ENCODE data around the gene PCBP3.

PCBP3 gene

DNA sequence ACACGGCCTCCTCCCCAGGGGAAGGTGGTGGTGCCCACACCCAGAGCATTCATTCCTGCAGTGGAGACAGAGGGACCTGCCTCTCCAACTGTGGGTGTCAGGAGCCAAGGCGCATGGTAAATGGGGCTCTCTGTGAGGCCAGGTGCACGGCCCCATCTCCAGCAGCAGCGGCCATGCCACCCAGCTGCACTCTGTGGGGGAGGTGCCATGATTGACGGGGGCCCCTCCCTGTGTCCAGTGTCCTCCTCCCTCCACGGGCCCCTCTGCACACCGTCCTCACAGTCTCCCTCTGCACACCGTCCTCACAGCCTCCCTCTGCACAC, 254.5 kb downstream of the PCBP3 start:
- H3K4me3 ChIP-seq (ENCODE audit: low read depth, low read length), result no peak overlapping the region
- no peaks in the 10 kb centered on the region for H3K27me3 ChIP-seq (ENCODE audit: control insufficient read depth, insufficient read depth, low read length)

DNA sequence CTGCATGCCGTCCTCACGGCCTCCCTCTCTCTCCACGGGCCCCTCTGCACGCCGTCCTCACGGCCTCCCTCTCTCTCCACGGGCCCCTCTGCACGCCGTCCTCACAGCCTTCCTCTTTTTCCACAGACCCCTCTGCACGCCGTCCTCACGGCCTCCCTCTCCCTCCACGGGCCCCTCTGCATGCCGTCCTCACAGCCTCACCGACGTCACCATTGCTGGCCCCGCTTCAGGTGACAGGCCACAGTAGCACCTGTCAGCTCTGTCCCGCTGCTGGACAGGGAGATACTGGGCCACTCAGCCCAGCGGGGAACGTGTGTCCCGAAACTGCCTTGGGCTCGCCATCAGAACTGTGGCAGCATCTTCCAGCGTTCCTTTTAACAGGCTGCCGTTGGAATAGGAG, 255.3 kb downstream of the PCBP3 start:
- Histone ChIP-seq H3K9me3 (ENCODE audit: control insufficient read depth, insufficient read depth, low read length) (no peaks in the 10 kb centered on the region), H3K27me3 (ENCODE audit: control insufficient read depth, insufficient read depth, low read length) (no peaks in the 10 kb centered on the region), H3K4me1 (ENCODE audit: control insufficient read depth, insufficient read depth, low read length) (no peaks in the 10 kb centered on the region), H3K9ac (ENCODE audit: low read depth, low read length) (no peak overlapping the region), H3K36me3 (ENCODE audit: control insufficient read depth, insufficient read depth, low read length) (no peaks in the 10 kb centered on the region), H3K4me3 (ENCODE audit: low read depth, low read length) (no peak overlapping the region)

More for the DNA sequence above, 254.5 kb downstream of the PCBP3 start:
- H3K4me1 ChIP-seq (ENCODE audit: control insufficient read depth, insufficient read depth, low read length), result no peaks in the 10 kb centered on the region
- H3K36me3 ChIP-seq (ENCODE audit: control insufficient read depth, insufficient read depth, low read length), result no peaks in the 10 kb centered on the region
- no peak overlapping the region for H3K9ac ChIP-seq (ENCODE audit: low read depth, low read length)
- H3K9me3 ChIP-seq (ENCODE audit: control insufficient read depth, insufficient read depth, low read length), result no peaks in the 10 kb centered on the region

DNA sequence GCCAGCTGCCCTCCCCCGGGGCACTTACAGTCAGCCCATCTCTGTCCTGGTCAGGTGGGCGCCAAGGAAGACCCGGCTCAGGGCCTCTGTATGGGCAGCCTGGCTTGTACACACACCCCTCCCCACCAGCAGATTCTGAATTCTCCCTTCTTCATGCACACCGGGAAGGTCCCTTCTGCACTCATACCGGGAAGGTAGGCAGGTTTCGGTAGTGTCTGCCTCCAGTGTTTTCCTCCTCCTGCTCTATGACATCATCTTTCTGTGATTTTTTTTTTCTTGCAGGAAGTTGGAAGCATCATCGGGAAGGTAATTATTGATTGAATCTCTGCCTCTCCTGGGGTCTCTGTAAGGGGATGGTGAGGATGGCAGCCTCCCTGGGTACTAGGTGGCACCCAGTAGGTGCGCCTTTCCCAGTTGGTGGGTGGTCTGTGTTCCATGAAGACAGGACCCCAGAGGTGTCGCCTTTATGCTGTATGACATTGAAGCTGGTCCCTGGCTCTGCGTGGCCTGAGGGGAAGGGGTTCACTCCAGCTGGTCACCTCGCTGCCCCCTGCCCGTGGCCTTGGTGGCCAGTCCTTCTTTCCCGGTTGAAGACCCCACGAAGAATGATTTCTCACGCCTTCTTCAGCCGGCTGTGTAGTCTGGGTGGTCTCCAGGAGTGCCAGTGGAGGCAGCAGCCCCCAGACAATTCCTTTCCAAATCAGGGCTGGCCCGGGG, 255.9 kb downstream of the PCBP3 start:
- Histone ChIP-seq H3K36me3 (ENCODE audit: control insufficient read depth, insufficient read depth, low read length) (no peaks in the 10 kb centered on the region), H3K4me3 (ENCODE audit: low read depth, low read length) (no peak overlapping the region), H3K4me1 (ENCODE audit: control insufficient read depth, insufficient read depth, low read length) (no peaks in the 10 kb centered on the region), H3K9me3 (ENCODE audit: control insufficient read depth, insufficient read depth, low read length) (no peaks in the 10 kb centered on the region), H3K27me3 (ENCODE audit: control insufficient read depth, insufficient read depth, low read length) (no peaks in the 10 kb centered on the region), H3K9ac (ENCODE audit: low read depth, low read length) (no peak overlapping the region)

DNA sequence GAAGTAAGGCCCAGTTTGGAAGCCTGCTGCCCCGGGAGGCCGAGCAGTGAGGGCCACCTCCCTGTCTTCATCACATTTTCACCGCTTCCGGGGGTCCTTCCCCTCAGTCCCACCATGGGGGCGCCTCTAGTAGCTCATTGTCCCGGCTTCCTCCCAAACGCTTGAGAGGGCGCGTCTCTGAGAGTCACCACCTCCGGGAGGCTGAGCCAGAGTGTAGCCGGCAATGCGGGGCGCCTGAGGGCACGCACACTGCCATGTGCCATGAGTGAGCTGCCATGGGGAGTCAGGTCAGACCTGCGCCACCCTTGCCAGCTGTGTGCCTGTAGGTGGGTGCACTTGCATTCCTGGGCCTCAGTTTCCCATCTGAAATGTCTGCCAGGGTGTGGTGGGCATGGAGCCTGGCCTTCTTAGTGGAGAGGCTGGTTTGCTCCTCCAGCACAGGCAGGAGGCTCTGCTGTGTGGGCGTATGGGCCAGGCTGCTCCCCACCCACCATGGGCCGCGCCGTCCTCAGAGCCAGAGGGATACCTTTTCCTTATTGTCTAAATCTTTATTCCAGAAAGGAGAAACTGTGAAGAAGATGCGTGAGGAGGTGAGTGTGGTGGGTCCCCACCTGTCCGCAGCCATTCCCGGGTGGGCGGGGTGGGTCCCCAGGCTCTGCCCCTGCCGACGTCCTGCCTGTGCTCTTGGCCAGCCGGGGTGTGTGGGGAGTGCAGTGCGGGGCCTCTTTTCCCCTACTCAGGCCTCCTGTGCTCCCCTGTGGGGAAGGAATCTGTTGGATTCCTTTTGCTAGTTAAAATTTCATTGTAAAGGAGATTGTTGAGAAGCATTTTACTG, 256.7 kb downstream of the PCBP3 start:
- Histone ChIP-seq H3K9me3 (ENCODE audit: control insufficient read depth, insufficient read depth, low read length) (no peaks in the 10 kb centered on the region), H3K4me3 (ENCODE audit: low read depth, low read length) (no peak overlapping the region), H3K36me3 (ENCODE audit: control insufficient read depth, insufficient read depth, low read length) (no peaks in the 10 kb centered on the region), H3K9ac (ENCODE audit: low read depth, low read length) (no peak overlapping the region), H3K4me1 (ENCODE audit: control insufficient read depth, insufficient read depth, low read length) (no peaks in the 10 kb centered on the region), H3K27me3 (ENCODE audit: control insufficient read depth, insufficient read depth, low read length) (no peaks in the 10 kb centered on the region)

DNA sequence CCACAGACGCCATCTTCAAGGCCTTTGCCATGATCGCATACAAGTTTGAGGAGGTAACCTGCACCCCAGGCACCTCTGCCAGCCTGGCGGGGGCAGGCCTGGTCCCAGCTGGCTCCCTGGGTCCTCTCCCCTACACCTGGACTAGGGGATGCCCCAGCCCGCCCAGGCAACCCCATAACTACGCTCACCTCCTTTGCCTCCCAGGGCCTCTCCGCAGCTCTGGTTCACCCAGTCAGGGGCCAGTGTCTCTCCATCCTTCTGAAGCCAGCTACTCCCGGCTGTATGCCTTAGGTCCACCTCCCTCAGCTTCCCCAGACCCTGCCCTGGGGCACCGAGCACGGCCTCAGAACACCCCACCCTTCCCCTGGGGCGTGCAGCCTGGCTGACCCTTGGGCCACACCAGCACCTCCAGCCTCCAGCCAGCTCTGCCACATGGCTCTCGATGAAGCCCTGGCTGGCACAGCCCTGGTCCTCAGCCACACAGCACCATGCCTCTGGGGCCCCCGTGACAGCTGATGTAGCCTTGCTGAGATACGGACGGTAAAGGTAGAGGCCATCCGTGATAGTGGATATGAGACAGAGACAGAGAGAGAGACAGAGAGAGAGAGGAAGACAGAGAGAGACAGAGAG, 257.7 kb downstream of the PCBP3 start:
- no peaks in the 10 kb centered on the region for H3K9me3 ChIP-seq (ENCODE audit: control insufficient read depth, insufficient read depth, low read length)
- no peak overlapping the region for H3K9ac ChIP-seq (ENCODE audit: low read depth, low read length)
- no peaks in the 10 kb centered on the region for H3K4me1 ChIP-seq (ENCODE audit: control insufficient read depth, insufficient read depth, low read length)
- no peaks in the 10 kb centered on the region for H3K36me3 ChIP-seq (ENCODE audit: control insufficient read depth, insufficient read depth, low read length)
- no peak overlapping the region for H3K4me3 ChIP-seq (ENCODE audit: low read depth, low read length)
- no peaks in the 10 kb centered on the region for H3K27me3 ChIP-seq (ENCODE audit: control insufficient read depth, insufficient read depth, low read length)

DNA sequence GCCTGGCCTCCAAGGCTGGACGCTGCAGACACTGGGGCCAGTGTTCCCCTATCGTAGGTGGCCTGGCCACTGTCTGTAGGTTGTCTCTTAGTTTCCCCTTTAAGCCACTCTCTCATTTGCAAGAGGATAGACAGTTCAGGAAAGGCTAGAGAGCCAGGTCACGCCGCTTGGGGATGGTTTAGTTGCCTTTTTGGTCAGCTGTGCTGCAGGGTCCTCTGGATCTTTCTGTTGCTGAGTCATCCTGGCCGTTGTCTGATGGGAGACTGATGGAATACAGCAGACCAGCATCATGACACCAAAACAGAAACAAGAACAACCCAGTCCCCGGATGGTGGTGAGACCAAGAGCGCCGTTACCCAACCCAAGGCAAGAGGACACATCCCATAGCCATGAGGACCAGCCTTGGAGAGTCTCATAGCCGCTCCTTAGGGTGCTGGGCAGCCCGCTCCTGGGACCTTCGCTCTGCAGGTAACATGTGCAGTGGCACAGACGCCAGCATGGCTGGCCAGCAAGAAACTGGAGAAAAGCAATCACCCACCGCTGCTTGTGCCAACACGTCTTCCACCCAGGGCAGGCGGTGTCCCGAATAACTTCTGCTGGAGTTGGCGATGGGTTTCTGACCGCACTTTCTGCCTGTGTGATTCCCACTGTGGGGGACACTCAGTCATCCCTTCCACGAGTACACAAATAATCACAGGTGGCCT, 258.9 kb downstream of the PCBP3 start:
- no peaks in the 10 kb centered on the region for H3K36me3 ChIP-seq (ENCODE audit: control insufficient read depth, insufficient read depth, low read length)
- H3K4me1 ChIP-seq (ENCODE audit: control insufficient read depth, insufficient read depth, low read length), result no peaks in the 10 kb centered on the region
- no peak overlapping the region for H3K4me3 ChIP-seq (ENCODE audit: low read depth, low read length)
- no peaks in the 10 kb centered on the region for H3K27me3 ChIP-seq (ENCODE audit: control insufficient read depth, insufficient read depth, low read length)
- no peaks in the 10 kb centered on the region for H3K9me3 ChIP-seq (ENCODE audit: control insufficient read depth, insufficient read depth, low read length)
- H3K9ac ChIP-seq (ENCODE audit: low read depth, low read length), result no peak overlapping the region

DNA sequence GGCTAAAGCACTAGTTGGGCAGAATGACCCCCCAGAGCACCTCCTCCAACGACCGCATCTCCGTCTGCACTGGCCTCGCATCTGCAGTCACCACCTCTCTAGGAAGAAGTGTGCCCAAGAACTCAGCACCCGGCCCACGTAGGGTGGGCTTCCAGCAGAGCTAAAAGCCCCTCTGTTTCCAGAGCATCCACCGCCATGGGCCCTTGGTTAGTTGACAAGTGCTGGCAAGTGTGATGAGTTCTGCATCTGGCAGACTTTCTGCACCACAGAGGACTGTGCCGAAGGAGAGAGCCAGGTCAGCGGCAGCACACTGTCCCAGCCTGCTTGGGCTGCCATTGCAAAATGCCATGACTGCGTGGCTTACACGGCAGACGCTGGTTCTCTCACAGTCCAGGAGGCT, 261.7 kb downstream of the PCBP3 start:
- H3K4me1 ChIP-seq (ENCODE audit: control insufficient read depth, insufficient read depth, low read length), result no peaks in the 10 kb centered on the region
- no peaks in the 10 kb centered on the region for H3K27me3 ChIP-seq (ENCODE audit: control insufficient read depth, insufficient read depth, low read length)

DNA sequence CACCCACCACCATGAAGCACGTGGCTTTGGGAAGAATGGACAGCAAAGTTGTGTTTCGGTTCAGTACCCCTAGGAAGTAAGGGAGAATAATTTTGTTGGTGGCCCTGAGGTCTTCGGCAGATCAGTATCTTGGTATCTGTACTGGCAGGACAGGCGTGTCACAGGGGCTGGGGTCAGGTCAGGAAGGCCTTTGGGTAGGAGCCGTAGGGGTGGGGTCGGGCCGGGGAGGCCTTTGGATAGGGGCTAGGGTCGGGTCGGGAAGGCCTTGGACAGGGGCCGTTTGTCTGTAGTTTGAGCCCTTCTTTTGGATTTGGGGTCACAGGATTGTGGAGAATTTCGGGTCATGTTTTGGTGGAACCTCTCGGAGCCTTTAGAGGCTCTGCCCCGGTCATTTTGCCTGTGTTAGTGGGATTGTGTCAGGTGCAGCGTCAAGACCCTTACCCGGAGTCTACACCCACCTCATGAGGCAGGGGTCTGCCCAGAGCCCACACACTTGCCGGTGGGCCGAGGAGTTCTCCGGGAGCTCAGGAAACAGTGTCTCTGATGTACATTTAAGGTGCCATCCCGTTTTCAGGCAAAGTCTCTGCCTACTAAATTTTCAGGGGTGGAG, 262.8 kb downstream of the PCBP3 start:
- H3K4me1 ChIP-seq (ENCODE audit: control insufficient read depth, insufficient read depth, low read length), result no peaks in the 10 kb centered on the region
- no peak overlapping the region for H3K9ac ChIP-seq (ENCODE audit: low read depth, low read length)
- no peak overlapping the region for H3K4me3 ChIP-seq (ENCODE audit: low read depth, low read length)
- H3K27me3 ChIP-seq (ENCODE audit: control insufficient read depth, insufficient read depth, low read length), result no peaks in the 10 kb centered on the region
- H3K9me3 ChIP-seq (ENCODE audit: control insufficient read depth, insufficient read depth, low read length), result no peaks in the 10 kb centered on the region
- H3K36me3 ChIP-seq (ENCODE audit: control insufficient read depth, insufficient read depth, low read length), result no peaks in the 10 kb centered on the region

More for the DNA sequence above, 261.7 kb downstream of the PCBP3 start:
- Histone ChIP-seq H3K4me3 (ENCODE audit: low read depth, low read length) (no peak overlapping the region), H3K9me3 (ENCODE audit: control insufficient read depth, insufficient read depth, low read length) (no peaks in the 10 kb centered on the region), H3K9ac (ENCODE audit: low read depth, low read length) (no peak overlapping the region), H3K36me3 (ENCODE audit: control insufficient read depth, insufficient read depth, low read length) (no peaks in the 10 kb centered on the region)

DNA sequence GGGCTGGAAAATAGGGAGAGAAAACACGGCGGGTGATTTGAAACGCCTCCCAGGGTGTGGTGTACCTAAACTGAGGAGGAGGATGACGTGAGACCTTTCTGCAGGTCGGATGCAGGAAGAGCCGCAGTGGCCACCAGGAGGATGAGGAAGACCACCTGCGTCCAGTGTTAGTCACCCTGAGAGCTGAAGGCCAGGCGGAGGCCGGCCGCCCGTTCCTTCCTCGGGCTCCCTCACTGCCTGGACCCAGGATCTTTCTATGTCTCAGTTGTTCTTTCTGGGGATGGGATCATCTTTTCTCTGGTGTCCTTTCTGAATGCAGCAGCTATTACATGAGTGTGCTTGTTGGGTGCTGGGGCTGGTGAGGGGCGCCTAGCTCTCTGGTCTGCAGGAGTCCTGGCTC, 263.3 kb downstream of the PCBP3 start:
- no peak overlapping the region for H3K4me3 ChIP-seq (ENCODE audit: low read depth, low read length)
- no peaks in the 10 kb centered on the region for H3K4me1 ChIP-seq (ENCODE audit: control insufficient read depth, insufficient read depth, low read length)
- no peaks in the 10 kb centered on the region for H3K36me3 ChIP-seq (ENCODE audit: control insufficient read depth, insufficient read depth, low read length)
- no peaks in the 10 kb centered on the region for H3K9me3 ChIP-seq (ENCODE audit: control insufficient read depth, insufficient read depth, low read length)
- no peaks in the 10 kb centered on the region for H3K27me3 ChIP-seq (ENCODE audit: control insufficient read depth, insufficient read depth, low read length)
- H3K9ac ChIP-seq (ENCODE audit: low read depth, low read length), result no peak overlapping the region

DNA sequence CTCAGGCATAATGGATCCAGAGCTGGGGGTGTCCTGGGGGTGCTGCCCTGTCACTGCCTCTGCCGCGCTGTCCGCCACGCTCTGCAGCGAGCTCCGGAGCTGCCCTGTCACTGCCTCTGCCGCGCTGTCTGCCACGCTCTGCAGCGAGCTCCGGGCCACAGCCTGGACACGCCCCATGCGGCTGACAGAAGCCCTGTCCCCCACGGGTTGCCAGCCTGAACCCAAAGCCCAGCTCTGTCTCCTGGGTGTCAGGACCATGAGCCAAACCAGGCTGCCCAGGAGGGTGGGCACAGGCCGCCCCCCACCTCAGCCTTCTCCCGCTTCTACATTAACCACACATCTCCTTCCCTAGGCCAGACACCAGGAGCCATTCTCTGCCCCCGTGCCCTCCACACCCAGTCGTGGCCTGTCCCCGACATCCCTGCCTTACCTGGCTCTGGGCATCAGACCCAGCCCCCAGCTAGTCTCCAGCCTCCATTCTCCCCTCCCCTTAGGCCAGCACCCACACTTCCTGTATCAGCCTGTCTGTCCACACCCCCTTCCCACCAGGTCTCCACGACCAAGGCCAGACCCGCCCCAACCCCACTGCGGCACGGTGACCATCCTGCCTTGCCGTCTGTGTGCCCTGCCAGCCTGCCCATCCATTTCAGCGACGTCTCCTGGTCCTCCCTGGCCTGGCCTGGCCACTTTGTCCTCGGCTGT, 265.2 kb downstream of the PCBP3 start:
- Histone ChIP-seq H3K9me3 (ENCODE audit: control insufficient read depth, insufficient read depth, low read length) (no peaks in the 10 kb centered on the region), H3K4me3 (ENCODE audit: low read depth, low read length) (no peak overlapping the region), H3K36me3 (ENCODE audit: control insufficient read depth, insufficient read depth, low read length) (no peaks in the 10 kb centered on the region), H3K9ac (ENCODE audit: low read depth, low read length) (no peak overlapping the region), H3K4me1 (ENCODE audit: control insufficient read depth, insufficient read depth, low read length) (no peaks in the 10 kb centered on the region), H3K27me3 (ENCODE audit: control insufficient read depth, insufficient read depth, low read length) (no peaks in the 10 kb centered on the region)

Measured in iPS-15b (cell line).